ENCODE measurements around the gene RPEL1.
"Not testable (repeated sequence)": the region's sequence is repeated elsewhere in the genome, so short reads cannot be mapped to it uniquely, and the experiment has no call there.

Gene RPEL1

DNA sequence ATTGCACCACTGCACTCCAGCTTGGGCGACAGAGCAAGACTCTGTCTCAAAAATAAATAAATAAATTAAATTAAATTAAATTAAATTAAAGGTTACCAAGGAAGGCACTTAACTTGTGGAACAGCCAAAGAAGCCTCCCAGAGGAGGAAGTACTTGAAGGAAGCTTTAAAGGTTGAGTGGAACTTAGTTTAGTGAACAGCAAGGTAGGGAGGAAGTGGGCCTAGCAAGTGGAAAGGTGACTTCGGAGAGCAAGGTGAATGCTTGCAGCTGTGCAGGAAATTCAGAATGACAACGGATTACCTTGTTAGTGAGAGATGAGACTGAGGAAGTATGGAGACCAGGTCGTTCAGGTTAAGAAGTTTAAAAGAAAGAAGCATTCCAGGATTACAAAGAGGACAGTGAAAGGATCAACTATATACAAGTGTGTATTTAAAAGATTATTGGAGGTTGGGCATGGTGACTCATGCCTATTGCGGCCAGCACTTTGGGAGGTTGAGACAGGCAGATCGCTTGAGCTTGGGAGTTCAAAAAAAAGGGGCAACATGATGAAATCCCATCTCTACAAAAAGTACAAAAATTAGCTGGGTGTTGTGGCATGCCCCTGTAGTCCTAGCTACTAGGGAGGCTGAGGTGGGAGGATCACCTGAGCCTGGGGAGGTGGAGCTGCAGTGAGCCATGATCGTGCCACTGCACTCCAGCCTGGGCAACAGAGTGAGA, 12.8 kb upstream of the RPEL1 start:
- DNase-seq (ENCODE audit: low read depth in 2 of 2) = no peak

DNA sequence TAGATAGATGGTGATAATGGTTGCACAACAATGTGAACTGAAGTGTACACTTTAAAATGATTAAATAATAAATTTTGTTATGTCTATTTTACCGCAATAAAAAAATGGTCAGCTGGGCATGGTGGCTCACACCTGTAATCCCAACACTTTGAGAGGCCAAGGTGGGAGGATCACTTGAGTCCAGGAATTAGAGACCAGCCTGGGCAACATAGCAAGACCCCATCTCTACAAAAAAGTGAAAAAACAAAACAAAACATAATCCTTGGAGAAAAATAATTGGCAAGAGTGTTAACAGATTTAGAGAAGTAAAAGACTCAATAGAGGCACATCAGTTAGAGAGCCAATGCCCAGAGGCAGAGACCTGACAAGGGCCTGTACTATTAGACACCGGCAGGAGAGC, 9.9 kb upstream of the RPEL1 start:
- no peak for DNase-seq (ENCODE audit: low read depth in 2 of 2)

DNA sequence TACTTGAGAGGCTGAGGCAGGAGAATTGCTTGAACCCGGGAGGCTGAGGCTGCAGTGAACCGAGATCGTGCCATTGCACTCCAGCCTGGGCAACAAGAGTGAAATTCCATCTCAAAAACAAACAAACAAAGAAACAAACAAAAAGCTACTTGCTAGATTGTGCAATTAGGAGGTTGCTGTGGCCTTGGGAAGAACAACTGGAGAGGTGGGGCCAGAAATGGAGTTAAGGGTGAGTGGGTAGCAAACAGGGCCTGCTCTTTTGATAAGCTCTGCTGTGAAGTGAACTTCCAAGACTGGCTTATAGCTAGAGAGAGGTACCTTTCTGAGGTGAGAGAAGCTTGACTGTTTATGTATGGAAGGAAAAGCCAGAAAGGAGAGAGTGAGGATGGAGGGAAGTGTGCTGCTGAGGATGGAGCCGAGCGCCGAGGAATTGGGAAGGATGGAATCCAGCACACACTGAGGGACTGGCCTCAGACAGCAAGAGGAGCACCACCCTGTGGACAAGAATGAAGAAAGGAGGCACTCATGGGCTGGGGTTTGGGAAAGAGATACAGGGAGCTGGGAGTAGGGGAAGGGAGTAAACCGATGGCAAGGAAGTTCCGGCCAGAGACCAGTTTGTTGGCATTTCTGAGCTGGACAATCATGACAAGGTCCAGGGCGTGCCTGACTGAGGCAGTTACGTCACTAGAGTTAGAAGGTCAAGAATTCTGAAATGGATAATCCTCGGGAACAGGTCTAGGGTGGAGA, 7.0 kb upstream of the RPEL1 start:
- DNase-seq (ENCODE audit: low read depth in 2 of 2) = no peak

DNA sequence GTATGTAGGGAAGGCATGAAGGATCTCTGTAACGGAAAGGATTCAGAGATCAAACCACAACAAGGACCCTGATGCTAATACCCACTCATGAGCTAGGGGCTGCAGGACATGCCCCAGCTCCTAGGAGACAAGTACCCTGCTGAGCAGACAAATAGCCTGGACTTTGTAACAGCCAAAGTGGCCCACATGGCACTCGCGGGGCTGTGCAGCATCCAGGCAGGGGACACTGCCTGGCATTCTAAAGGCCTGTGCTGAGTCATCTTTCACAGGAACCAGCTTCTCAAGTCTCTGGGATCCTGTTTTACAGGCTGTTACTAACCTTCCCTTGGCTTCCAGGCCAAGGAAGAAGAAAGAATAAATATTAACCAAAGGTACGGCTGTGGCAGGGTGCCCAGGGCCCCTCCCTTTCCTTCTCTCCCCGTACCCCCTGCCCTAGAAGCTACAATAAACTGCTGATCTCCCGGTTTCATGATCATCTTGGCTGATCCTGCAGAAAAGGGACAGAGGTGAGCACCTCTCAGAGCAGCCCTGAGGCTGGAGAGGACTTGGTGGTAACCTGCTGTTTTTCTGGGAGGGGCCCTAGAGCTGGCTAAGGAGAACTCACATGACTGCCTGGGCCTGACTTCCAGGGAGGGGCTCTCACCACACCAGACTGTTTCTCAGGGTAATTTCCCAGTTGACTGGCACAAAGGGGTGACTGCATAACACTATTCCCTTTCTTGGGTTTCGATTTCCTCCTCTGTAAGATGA, 4.2 kb upstream of the RPEL1 start:
- DNase-seq (ENCODE audit: low read depth in 2 of 2) = no peak

DNA sequence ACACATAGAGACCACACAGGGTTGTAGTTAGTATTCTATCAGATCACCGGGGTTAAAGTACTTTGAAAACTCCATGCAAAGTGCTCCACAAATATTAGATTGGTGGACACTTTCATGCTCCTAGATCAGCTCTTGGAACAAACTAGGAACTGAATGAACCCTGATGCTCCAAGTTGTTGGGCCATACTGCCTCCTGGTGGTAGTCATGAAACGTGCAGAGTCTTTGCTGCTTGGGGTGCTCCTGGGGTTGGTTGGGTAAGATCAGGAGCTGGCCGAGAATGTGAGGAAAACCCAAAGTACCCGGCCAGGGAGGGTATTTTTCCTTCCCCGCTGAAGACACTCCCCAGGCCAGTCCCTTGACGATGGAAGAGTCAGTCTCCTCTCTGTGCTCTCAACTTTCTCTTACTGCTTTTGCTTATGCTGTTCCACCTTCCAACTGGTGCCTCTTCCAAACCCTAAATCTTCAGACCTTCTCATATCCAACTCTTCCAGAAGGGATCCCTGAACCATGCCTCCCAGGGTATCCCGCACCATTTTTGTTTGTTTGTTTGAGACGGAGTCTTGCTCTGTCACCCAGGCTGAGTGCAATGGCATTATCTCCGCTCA, 918 bp upstream of the RPEL1 start:
- DNase-seq (ENCODE audit: low read depth in 2 of 2) = peak; percentile 22 to 40

DNA sequence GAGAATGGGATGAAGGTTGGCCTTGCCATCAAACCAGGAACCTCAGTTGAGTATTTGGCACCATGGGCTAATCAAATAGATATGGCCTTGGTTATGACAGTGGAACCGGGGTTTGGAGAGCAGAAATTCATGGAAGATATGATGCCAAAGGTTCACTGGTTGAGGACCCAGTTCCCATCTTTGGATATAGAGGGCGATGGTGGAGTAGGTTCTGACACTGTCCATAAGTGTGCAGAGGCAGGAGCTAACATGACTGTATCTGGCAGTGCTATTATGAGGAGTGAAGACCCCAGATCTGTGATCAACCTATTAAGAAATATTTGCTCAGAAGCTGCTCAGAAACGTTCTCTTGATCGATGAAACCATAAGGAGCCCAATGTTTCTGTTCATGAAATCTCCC, 637 bp downstream of the RPEL1 start:
- no peak for DNase-seq (ENCODE audit: low read depth in 2 of 2)

DNA sequence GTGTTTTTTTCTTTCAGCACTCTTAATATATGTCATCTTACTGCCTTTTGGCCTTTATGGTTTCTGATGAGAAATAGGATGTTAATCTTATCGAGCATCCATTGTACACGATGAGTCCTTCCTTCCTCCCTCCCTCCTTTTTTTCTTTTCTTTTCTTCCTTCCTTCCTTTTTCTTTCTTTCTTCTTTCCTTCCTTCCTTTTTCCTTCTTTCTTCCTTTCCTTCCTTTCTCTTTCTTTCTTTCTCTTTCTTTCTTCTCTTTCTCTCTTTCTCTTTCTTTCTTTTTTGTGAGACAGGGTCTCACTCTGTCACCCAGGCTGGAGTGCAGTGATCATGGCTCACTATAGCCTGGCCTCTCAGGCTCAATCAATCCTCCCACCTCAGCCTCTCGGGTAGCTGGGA, 8.4 kb downstream of the RPEL1 start:
- no peak for DNase-seq (ENCODE audit: low read depth in 2 of 2)

DNA sequence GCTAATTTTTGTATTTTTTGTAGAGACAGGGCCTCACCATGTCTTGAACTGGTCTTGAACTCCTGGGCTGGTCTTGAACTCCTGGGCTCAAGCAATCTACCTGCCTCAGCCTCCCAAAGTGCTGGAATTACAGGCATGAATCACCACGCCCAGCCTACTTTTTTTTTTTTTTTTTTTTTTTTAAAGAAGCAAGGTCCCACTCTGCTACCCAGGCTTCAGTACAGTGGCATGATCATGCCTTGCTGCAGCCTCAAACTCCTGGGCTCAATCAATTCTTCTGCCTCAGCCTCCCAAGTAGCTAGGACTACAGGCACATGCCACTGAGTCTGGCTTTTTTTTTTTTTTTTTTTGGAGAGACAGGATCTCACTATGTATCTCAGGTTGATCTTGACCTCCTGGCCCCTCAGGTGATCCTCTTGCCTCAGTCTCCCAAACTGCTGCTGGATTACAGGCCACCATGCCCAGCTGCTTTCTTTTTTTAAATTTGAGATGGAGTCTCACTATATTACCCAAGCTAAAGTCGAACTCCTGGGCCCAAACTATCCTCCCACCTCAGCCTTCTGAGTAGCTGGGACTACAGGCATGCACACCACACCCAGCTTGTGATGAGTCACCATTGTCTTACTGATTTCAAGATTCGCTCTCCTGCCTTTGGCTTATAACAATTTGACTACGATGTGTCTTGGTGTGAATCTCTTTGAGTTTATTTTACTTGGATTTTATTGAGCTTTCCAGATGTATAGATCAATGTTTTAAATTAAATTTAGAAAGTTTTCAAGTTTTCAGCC, 9.0 kb downstream of the RPEL1 start:
- DNase-seq (ENCODE audit: low read depth in 2 of 2) = no peak

DNA sequence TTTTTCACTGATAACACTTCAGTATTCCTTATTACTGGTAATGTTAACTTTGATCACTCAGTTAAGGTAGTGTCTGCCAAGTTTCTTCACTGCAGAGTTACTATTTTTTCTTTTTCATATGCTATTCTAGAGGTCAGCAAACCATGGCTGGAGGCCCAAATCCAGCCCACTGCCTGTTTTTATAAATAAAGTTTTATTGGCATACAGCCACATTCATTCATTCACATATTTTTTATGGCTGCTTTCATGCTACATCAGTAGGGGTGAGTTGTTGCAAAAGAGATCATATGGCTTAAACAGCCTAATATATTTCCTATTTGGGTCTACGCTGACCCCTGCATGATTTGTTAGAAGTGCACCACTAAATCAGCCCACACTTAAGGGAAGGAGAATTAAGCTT, 10.9 kb downstream of the RPEL1 start:
- DNase-seq (ENCODE audit: low read depth in 2 of 2) = no peak

DNA sequence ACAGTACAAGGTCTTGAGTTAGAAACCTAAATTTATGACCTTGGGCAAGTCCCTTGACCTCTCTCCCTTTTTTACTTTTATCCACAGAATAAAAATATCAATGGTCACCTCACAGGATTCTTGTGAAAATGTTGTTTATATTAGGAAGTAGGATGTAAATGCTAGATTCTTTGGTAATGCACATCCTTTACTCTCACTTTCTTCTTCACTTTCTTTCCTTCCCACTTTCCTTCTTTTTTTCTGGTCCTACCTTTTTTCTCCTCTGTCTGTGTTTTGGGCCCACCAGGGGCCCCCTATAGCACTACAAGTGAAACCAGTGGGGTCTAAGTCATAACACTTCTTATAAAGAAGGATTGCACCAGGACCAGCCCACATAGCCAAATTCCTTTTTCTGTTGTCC, 12.1 kb downstream of the RPEL1 start:
- DNase-seq (ENCODE audit: low read depth in 2 of 2) = no peak

DNA sequence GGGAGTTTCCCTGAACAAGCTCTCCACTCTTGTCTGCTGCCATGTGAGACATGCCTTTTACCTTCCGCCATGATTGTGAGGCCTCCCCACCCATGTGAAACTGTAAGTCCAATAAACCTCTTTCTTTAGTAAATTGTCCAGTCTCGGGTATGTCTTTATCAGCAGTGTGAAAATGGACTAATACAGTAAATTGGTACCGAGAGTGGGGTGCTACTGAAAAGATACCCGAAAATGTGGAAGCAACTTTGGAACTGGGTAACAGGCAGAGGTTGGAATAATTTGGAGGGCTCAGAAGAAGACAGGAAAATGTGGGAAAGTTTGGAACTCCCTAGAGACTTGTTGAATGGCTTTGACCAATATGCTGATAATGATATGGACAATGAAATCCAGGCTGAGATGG, 13.2 kb downstream of the RPEL1 start:
- DNase-seq (ENCODE audit: low read depth in 2 of 2) = not testable (repeated sequence)

DNA sequence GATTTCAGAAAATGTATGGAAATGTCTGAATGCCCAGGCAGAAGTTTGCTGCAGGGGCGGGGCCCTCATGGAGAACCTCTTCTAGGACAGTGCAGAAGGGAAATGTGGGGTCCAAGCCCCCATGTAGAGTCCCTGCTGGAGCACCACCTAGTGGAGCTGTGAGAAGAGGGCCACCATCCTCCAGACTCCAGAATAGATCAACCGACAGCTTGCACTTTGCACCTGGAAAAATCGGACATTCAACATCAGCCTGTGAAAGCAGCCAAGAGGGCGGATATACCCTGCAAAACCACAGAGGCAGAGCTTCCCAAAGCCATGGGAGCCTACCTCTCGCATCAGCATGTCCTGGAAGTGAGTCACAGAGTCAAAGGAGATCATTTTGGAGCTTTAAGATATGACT, 14.3 kb downstream of the RPEL1 start:
- no peak for DNase-seq (ENCODE audit: low read depth in 2 of 2)

DNA sequence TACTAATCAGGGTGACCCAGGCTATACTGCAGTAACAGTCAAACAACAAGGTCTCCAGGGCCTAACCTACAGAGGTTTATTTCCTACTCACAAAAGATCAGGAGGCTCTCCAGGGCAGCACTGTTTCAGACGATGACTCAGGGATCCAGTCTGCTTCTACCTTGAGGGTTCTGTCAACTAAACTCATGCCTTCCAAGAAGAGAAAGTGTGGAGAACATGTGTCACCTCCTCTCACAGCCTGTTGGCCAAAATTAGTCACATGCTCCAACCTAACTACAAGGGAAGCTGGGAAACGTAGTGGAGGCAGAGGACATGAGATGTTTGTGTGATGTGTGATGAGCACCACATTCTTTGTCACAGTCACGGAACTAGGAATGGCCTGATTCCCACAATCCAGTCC, 16.5 kb downstream of the RPEL1 start:
- no peak for DNase-seq (ENCODE audit: low read depth in 2 of 2)

DNA sequence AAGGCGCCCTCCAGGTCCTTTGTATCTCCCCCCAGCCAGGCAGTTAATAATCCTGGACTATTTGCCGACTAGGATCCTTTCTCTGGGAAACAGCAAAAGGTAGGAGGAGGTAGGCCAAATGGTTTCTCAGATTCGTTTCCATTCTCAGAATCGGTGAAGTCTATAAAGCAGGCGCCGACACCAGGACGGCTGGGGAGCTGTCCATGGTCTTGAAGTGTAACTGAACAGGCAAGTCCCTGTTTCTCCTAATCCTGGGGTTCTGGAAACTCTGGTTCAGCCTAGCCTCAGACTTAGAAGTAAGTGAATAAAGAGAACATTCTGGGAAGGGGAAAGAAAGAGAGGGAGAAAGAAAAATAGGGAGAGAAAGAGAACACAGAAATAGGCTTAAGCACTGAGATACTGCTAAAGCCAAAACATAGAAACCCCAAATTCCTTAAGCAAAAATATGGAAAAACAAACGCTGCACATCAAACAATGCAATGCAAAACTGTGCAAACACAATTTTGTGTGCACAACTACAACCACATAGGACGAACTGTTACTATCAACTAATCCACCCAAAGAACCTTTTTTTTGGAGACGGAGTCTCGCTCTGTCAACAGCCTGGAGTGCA, 20.1 kb downstream of the RPEL1 start:
- DNase-seq (ENCODE audit: low read depth in 2 of 2) = no peak

DNA sequence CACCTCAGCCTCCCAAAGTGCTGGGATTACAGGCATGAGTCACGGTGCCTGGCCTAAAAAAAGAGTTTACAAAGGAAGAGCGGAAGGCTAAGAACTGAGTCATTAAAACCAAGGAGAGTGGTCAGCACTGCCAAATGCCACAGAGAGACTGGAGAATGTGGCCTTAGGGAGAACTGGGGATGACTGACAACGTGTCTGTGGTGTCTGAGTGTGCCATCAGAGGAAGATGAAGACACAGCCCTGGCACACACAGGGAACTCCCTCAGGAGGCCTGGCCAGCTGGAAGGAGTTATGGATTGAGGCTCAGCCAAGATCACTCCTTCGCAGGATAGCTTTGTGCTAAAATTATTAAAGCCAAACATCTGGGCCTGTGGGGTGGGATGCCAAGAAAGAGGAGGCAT, 27.4 kb downstream of the RPEL1 start:
- no peak for DNase-seq (ENCODE audit: low read depth in 2 of 2)

DNA sequence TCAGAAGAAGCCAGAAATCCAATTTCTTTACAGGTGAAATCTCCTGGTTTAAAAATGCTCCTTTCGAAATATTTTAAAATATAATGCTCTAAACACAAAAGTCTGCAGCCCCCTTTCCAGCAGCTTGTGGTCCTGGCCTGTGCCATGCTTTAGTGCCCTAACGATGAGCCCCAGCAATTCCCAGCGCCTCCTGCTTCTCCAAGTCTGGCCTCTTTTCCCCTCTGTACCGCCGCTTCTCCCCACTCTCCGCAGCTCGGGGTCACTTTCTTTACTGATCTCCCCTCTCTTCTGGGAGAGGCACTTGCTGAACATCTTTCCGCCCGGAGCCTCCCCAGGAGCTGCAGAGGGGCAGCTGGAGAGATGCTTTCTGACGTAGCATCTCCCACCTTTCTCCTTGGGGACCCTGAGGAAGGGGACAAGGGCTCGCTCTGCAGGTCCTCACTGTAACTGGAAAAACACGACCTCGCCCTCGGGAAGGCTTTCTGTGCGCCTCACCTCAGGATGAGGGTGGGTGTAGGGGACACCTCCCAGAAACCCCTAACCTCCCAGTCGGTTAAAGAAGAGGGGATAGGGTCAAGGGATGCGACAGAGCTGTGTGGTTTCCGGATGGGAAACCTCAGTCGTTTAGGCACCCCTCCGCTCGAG, 30.7 kb downstream of the RPEL1 start:
- DNase-seq (ENCODE audit: low read depth in 2 of 2) = no peak

DNA sequence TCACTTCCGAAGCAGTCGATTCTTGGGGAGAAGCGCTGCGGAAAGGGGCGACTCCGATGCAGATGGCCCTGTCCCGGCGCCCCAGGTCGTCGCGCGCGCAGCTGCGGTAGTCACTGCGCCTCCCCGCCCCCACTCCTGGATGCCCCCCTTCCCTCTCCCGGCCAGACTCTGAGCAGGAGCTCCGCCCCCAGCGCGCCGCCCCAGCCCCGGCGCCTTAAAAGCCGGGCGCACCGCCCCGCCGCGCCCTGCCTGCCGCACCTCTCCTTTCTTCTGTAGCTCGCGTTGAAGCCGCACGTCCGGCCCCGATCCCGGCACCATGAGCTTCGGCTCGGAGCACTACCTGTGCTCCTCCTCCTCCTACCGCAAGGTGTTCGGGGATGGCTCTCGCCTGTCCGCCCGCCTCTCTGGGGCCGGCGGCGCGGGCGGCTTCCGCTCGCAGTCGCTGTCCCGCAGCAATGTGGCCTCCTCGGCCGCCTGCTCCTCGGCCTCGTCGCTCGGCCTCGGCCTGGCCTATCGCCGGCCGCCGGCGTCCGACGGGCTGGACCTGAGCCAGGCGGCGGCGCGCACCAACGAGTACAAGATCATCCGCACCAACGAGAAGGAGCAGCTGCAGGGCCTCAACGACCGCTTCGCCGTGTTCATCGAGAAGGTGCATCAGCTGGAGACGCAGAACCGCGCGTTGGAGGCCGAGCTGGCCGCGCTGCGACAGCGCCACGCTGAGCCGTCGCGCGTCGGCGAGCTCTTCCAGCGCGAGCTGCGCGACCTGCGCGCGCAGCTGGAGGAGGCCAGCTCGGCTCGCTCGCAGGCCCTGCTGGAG, 31.4 kb downstream of the RPEL1 start, which contains the start of gene INA:
INA (plus strand) TSS at position 243 of the 817 bp plus-strand sequence; CDS start at position 317, 74 bp downstream.
- DNase-seq (ENCODE audit: low read depth in 2 of 2) = no peak

DNA sequence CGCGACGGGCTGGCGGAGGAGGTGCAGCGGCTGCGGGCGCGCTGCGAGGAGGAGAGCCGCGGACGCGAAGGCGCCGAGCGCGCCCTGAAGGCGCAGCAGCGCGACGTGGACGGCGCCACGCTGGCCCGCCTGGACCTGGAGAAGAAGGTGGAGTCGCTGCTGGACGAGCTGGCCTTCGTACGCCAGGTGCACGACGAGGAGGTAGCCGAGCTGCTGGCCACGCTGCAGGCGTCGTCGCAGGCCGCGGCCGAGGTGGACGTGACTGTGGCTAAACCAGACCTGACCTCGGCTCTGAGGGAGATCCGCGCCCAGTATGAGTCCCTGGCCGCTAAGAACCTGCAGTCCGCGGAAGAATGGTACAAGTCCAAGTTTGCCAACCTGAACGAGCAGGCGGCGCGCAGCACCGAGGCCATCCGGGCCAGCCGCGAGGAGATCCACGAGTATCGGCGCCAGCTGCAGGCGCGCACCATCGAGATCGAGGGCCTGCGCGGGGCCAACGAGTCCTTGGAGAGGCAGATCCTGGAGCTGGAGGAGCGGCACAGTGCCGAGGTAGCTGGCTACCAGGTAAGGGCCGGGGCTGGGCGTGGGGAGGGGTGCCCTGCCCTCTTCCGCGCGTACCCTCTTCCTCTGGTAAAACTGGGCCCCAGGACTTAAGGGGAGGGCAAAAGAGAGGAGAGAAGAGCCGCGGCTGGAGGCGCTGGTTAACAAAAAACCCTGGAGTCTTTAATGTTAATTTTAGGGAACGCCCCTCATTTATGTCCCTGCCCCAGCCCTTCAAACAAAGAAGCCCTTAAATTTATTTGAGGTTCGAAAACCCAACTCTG, 32.2 kb downstream of the RPEL1 start:
- DNase-seq (ENCODE audit: low read depth in 2 of 2) = no peak

DNA sequence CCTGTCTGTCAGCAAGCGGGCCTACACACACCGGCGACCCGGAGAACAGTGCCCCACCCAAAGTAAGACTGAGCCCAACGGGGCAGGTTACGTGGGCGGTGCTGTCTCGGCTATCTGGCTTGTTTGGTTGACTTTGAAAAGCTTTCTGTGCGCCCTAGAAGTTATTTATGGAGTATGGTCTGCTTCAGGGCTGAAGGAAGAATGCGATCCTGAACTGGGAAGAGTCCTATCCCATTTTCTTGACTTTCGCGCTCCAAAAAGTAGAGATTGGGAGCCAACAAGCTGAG, 32.8 kb downstream of the RPEL1 start:
- DNase-seq (ENCODE audit: low read depth in 2 of 2) = no peak

Measured in stimulated activated CD8-positive, alpha-beta memory T cell treated with anti-CD3 and anti-CD28 coated beads, Interleukin-7, amount 100 ng/mL, for 4 hours (primary cell).